GM18505 (cell line): ENCODE data around the gene PMM1.
"Not testable (repeated sequence)": the region's sequence is repeated elsewhere in the genome, so short reads cannot be mapped to it uniquely, and the experiment has no call there.

Experiments used
- ATAC-seq: cut with Tn5 transposase; IDR thresholded peaks from one replicate; pipeline ENCODE4 v1.9.1; 2021; ENCODE audit not compliant: unreplicated experiment
- POLR2A ChIP-seq: IDR thresholded peaks from 4 replicates; pipeline ENCODE4 v1.6.1; 2011; ENCODE audit warnings: borderline replicate concordance; ENCODE audit not compliant: insufficient read depth, insufficient read length; ENCODE audit errors: extremely low read depth

PMM1 gene

GRCh38 chr22:41582694-41583093, 6.9 kb downstream of the PMM1 start:
- TF ChIP-seq POLR2A: no peak
- ATAC-seq: no peak

GRCh38 chr22:41579997-41580355, 9.7 kb downstream of the PMM1 start:
- no peak for TF ChIP-seq POLR2A

GRCh38 chr22:41579297-41579996, 10.2 kb downstream of the PMM1 start:
- no peak for TF ChIP-seq POLR2A

More at GRCh38 chr22:41579997-41580355, 9.7 kb downstream of the PMM1 start:
- ATAC-seq: no peak

GRCh38 chr22:41578818-41579217, 10.8 kb downstream of the PMM1 start:
- ATAC-seq: no peak
- no peak for TF ChIP-seq POLR2A

More at GRCh38 chr22:41579297-41579996, 10.2 kb downstream of the PMM1 start:
- ATAC-seq: no peak

- ATAC-seq: no peak
- no peak for TF ChIP-seq POLR2A
Measured at GRCh38 chr22:41578114-41578513, 11.5 kb downstream of the PMM1 start.

- ATAC-seq: no peak
- no peak for TF ChIP-seq POLR2A
Measured at GRCh38 chr22:41576877-41577276, 12.8 kb downstream of the PMM1 start.

- no peak for ATAC-seq
- no peak for TF ChIP-seq POLR2A
Measured at GRCh38 chr22:41575533-41575932, 14.1 kb downstream of the PMM1 start.

- TF ChIP-seq POLR2A: no peak
- no peak for ATAC-seq
Measured at GRCh38 chr22:41574847-41575381, 14.7 kb downstream of the PMM1 start.

- TF ChIP-seq POLR2A: no peak
- no peak for ATAC-seq
Measured at GRCh38 chr22:41573677-41574076, 16.0 kb downstream of the PMM1 start.

- not testable (repeated sequence) for ATAC-seq
Measured at GRCh38 chr22:41572305-41572704, 17.3 kb downstream of the PMM1 start.

- TF ChIP-seq POLR2A: no peak
- no peak for ATAC-seq
Measured at GRCh38 chr22:41571786-41572185, 17.9 kb downstream of the PMM1 start.

- TF ChIP-seq POLR2A: no peak
- ATAC-seq: no peak
Measured at GRCh38 chr22:41570221-41570620, 19.4 kb downstream of the PMM1 start.

GRCh38 chr22:41568811-41569210, 20.8 kb downstream of the PMM1 start:
- ATAC-seq: no peak
- TF ChIP-seq POLR2A: no peak

GRCh38 chr22:41567512-41567768, 22.2 kb downstream of the PMM1 start:
- ATAC-seq: no peak
- no peak for TF ChIP-seq POLR2A
